GM12878 (cell line): ENCODE measurements around the gene KBTBD4. TPM values are rescaled to one million over a fixed set of nuclear protein-coding genes. Genes with fewer than 3 reads are reported as not detected.

Experiments
- ATAC-seq: fragments of 200-7000 bp; cut with Tn5 transposase; 3 replicates; pipeline ENCODE4 v1.9.1; 2020; ENCODE audit warnings: mild to moderate bottlenecking, moderate library complexity
- BruUV-seq: library from RNA; stranded (reverse); fragments of 400-500 nt; replicated peaks from 2 replicates; lab custom pipeline; 2021; lab: Mats Ljungman, UMichigan
- CTCF ChIA-PET: fragments of 300-600 bp; sonication (Branson Sonifier 250); formaldehyde crosslinking; extraction: SDS; loops from one replicate; lab custom pipeline; 2021; ENCODE audit warnings: inconsistent platforms; lab: Yijun Ruan, JAX
- POLR2A ChIA-PET: fragments of 350-600 bp; formaldehyde crosslinking; extraction: SDS; loops from one replicate; lab custom pipeline; 2021; ENCODE audit warnings: inconsistent platforms; lab: Charles Lee
- RAD21 ChIA-PET: fragments of 300-600 bp; sonication (Branson Sonifier 250); formaldehyde crosslinking; loops from one replicate; lab custom pipeline; 2023; ENCODE audit warnings: antibody characterized with exemption; ENCODE audit not compliant: unreplicated experiment; lab: Charles Lee
- SMC1A ChIA-PET: fragments of 300-600 bp; sonication (Branson Sonifier 250); formaldehyde crosslinking; loops from one replicate; lab custom pipeline; 2023; ENCODE audit not compliant: unreplicated experiment, uncharacterized antibody; lab: Charles Lee
- DNase-seq: peaks from one replicate; pipeline ENCODE4 v3.0.0-alpha.2; 2011; ENCODE audit warnings: low read depth, low spot score
- FAIRE-seq: peaks from 3 replicates; lab custom pipeline; 2011; peaks lifted over from hg19 to GRCh38; lab: Jason Lieb, UNC
- H2AFZ ChIP-seq: 2 replicates; pipeline ENCODE4 v1.6.0; 2011; ENCODE audit warnings: low read depth, low read length, control low read depth; ENCODE audit not compliant: control insufficient read depth
- H3K27ac ChIP-seq: 2 replicates; pipeline ENCODE4 v1.5.1; 2011; ENCODE audit warnings: control low read depth; ENCODE audit not compliant: control insufficient read depth, insufficient read depth
- H3K27me3 ChIP-seq, 2 experiments: replicated peaks in 1 of 2; 2 replicates each; pipeline versions ENCODE4 v1.6.0 to v1.6.1; 2011; ENCODE audit warnings: low read length in 1 of 2; ENCODE audit not compliant: control insufficient read depth in 2 of 2, insufficient read depth in 2 of 2
- H3K36me3 ChIP-seq, 2 experiments: 2 replicates each; pipeline ENCODE4 v1.5.1; 2011; ENCODE audit warnings: low read length in 1 of 2; ENCODE audit not compliant: control insufficient read depth in 2 of 2, insufficient read depth in 2 of 2
- H3K4me1 ChIP-seq: 2 replicates; pipeline ENCODE4 v1.6.1; 2011; ENCODE audit warnings: mild to moderate bottlenecking, low read length, moderate library complexity, mixed read lengths; ENCODE audit not compliant: control insufficient read depth, insufficient read depth
- H3K4me2 ChIP-seq: 2 replicates; pipeline ENCODE4 v1.6.0; 2011; ENCODE audit warnings: control low read depth; ENCODE audit not compliant: control insufficient read depth, insufficient read depth
- H3K4me3 ChIP-seq: fragments of 200-600 bp; sonication (generic); 2 replicates; pipeline ENCODE4 v1.5.1; 2016
- H3K79me2 ChIP-seq: 2 replicates; pipeline ENCODE4 v1.6.0; 2011; ENCODE audit warnings: low read length; ENCODE audit not compliant: control insufficient read depth, insufficient read depth
- H3K9ac ChIP-seq: 2 replicates; pipeline ENCODE4 v1.8.0; 2011; ENCODE audit warnings: low read length, control low read depth, mixed read lengths; ENCODE audit not compliant: control insufficient read depth, insufficient read depth
- H3K9me3 ChIP-seq: replicated peaks from 3 replicates; pipeline ENCODE4 v1.5.1; 2011; ENCODE audit warnings: mild to moderate bottlenecking, low read length; ENCODE audit not compliant: control insufficient read depth, insufficient read depth
- H4K20me1 ChIP-seq: 2 replicates; pipeline ENCODE4 v1.6.0; 2011; ENCODE audit not compliant: control insufficient read depth, insufficient read depth
- CEBPZ ChIP-seq: fragments of 150-350 bp; IDR thresholded peaks from 2 replicates; pipeline ENCODE4 v1.6.1; 2016; ENCODE audit warnings: low read depth, low read length
- MXI1 ChIP-seq: fragments of 150-350 bp; IDR thresholded peaks from 2 replicates; pipeline ENCODE4 v1.6.1; 2011; ENCODE audit warnings: low read depth, mild to moderate bottlenecking, inconsistent platforms, low read length, improper control_type of control experiment
- TAF1 ChIP-seq: IDR thresholded peaks from 2 replicates; pipeline ENCODE4 v1.6.1; 2011; ENCODE audit warnings: mild to moderate bottlenecking, low read depth, low read length, borderline replicate concordance
- WGBS: methylation state at CpG from one replicate; pipeline ENCODE4 v1.1.6; 2016; ENCODE audit warnings: low lambda C conversion rate; ENCODE audit not compliant: insufficient replicate concordance, insufficient coverage; ENCODE audit errors: missing lambda C conversion rate; 5-methylcytosine and 5-hydroxymethylcytosine counted together
- in situ Hi-C: fragments of 300-500 bp; cut with MboI; formaldehyde crosslinking; loops from 9 replicates; pipeline ENCODE4 v1.14.3; 2018; ENCODE audit warnings: mixed read lengths
- intact Hi-C: fragments of 100-400 bp; cut with micrococcal nuclease; formaldehyde crosslinking; loops from one replicate; pipeline ENCODE4 v1.14.2; 2022; ENCODE audit not compliant: unreplicated experiment
- polyA plus RNA-seq, 11 experiments: library from polyadenylated mRNA; depleted of rRNA in 4 of 11; unstranded in 6 of 11; stranded (reverse) in 5 of 11; fragments of >200 nt; fragmentation: Nextera tagmentation in 4 of 11; fragmentation: Illumina TruSeq in 1 of 11; extraction: Ambion mirVana in 4 of 11; extraction: Trizol in 1 of 11; gene quantifications; 1 replicate in 1 of 11; 2 replicates in 10 of 11; pipeline versions ENCODE4 v1.2.1 to v1.2.3, GENCODE V29; 2011 to 2016; ENCODE audit warnings: inconsistent platforms in 2 of 11, missing spikeins in 2 of 11, low read depth in 1 of 11
- total RNA-seq, 4 experiments: library from RNA; depleted of rRNA in 3 of 4; stranded (reverse); fragments of >200 nt in 3 of 4; fragmentation: Illumina TruSeq in 1 of 4; extraction: Trizol in 1 of 4; gene quantifications; 2 replicates each; pipeline versions ENCODE4 v1.2.1 to v1.2.3, GENCODE V29; 2013 to 2021

The KBTBD4 gene
- total and polyA plus RNA-seq, 10 of the 15 experiments (the other 5 are each of a cell fraction or from before 2014, with no cell fraction given): 18.4 to 46.4 (median 25.7) TPM

GRCh38 chr11:47628026-47628425 is 49.3 kb upstream of the KBTBD4 start:
- in situ Hi-C loops: no loop called here
- no peak for ATAC-seq

More at GRCh38 chr11:47628026-47628425, 49.3 kb upstream of the KBTBD4 start:
- H4K20me1 ChIP-seq: no peaks in the 10 kb centered on the region
- TF ChIP-seq MXI1 (no peak), CEBPZ (no peak), TAF1 (no peak)
- no peaks in the 10 kb centered on the region for H3K4me1 ChIP-seq
- no peak overlapping the region for H3K9ac ChIP-seq
- ChIA-PET POLR2A (interaction anchor here (1.1 kb wide), 1 partner anchor 9 kb away, joined by 3 read pairs; no protein-coding TSS in a partner anchor), SMC1A (no interaction called here), CTCF (interaction anchor here (1.3 to 1.5 kb wide), 2 partner anchors 11 to 71 kb away, joined by 3 to 4 read pairs; no protein-coding TSS in a partner anchor), RAD21 (no interaction called here)
- H3K27ac ChIP-seq: no peak overlapping the region
- no peaks in the 10 kb centered on the region for H3K9me3 ChIP-seq
- H3K4me3 ChIP-seq: no peak overlapping the region
- H3K36me3 ChIP-seq: peaks cover 4 to 28% of the 10 kb centered on the region in 2 experiments
- BruUV-seq: no TSS peak
- DNase-seq (no peak), FAIRE-seq (no peak)
- intact Hi-C loops: no loop called here
- H3K4me2 ChIP-seq: no peak overlapping the region
- H3K27me3 ChIP-seq: no peaks in the 10 kb centered on the region
- H2AFZ ChIP-seq: no peak overlapping the region
- H3K79me2 ChIP-seq: no peaks in the 10 kb centered on the region
- WGBS: 98% methylated on average over 4 of the region's 4 CpGs
